Ishikawa (cell line): ENCODE measurements around the gene MUC2.

Experiments used
- CEBPB ChIP-seq: IDR thresholded peaks from 2 replicates; pipeline ENCODE4 v1.6.1; 2012
- CREB1 ChIP-seq: IDR thresholded peaks from 2 replicates; pipeline ENCODE4 v1.6.1; 2012; ENCODE audit warnings: low read depth
- EGR1 ChIP-seq: IDR thresholded peaks from 2 replicates; pipeline ENCODE4 v1.6.1; 2012
- EP300 ChIP-seq: IDR thresholded peaks from 2 replicates; pipeline ENCODE4 v1.6.1; 2012; ENCODE audit warnings: borderline replicate concordance
- FOXM1 ChIP-seq: IDR thresholded peaks from 2 replicates; pipeline ENCODE4 v1.6.1; 2012; ENCODE audit warnings: low read depth, borderline replicate concordance
- MAX ChIP-seq: IDR thresholded peaks from 2 replicates; pipeline ENCODE4 v1.6.1; 2012
- NFIC ChIP-seq: IDR thresholded peaks from 2 replicates; pipeline ENCODE4 v1.6.1; 2012
- RAD21 ChIP-seq: IDR thresholded peaks from 2 replicates; pipeline ENCODE4 v1.6.1; 2012; ENCODE audit warnings: low read depth
- REST ChIP-seq: IDR thresholded peaks from 2 replicates; pipeline ENCODE4 v1.6.1; 2012; ENCODE audit warnings: low read depth, mild to moderate bottlenecking
- TAF1 ChIP-seq: IDR thresholded peaks from 2 replicates; pipeline ENCODE4 v1.6.1; 2012; ENCODE audit warnings: low read depth, mild to moderate bottlenecking
- TCF12 ChIP-seq: IDR thresholded peaks from 2 replicates; pipeline ENCODE4 v1.6.1; 2012; ENCODE audit warnings: low read depth
- TEAD4 ChIP-seq: IDR thresholded peaks from 2 replicates; pipeline ENCODE4 v1.6.1; 2012
- USF1 ChIP-seq: IDR thresholded peaks from 2 replicates; pipeline ENCODE4 v1.6.1; 2012
- YY1 ChIP-seq: IDR thresholded peaks from 2 replicates; pipeline ENCODE4 v1.6.1; 2012; ENCODE audit warnings: low read depth
- ZBTB7A ChIP-seq: IDR thresholded peaks from 2 replicates; pipeline ENCODE4 v1.6.1; 2012; ENCODE audit warnings: low read depth

The MUC2 gene

GRCh38 chr11:1060410-1060809 lies 14.3 kb upstream of the MUC2 start:
- TF ChIP-seq USF1 (no peak), TCF12 (no peak), FOXM1 (no peak), REST (no peak), NFIC (no peak), CEBPB (no peak), EP300 (no peak), MAX (no peak), CREB1 (no peak), TAF1 (no peak), ZBTB7A (no peak), YY1 (no peak), TEAD4 (no peak), RAD21 (no peak), EGR1 (no peak)

- TF ChIP-seq RAD21 (peak; percentile 4; the same call in 1 of the 2 replicates), TCF12 (no peak), CREB1 (no peak), USF1 (no peak), REST (no peak)
These were observed 13.6 kb upstream of the MUC2 start for GRCh38 chr11:1060852-1061616.

GRCh38 chr11:1062075-1062820 lies 12.4 kb upstream of the MUC2 start:
- TF ChIP-seq TEAD4: no peak
- no peak for TF ChIP-seq CEBPB
- no peak for TF ChIP-seq TCF12
- no peak for TF ChIP-seq USF1
- no peak for TF ChIP-seq EP300
- no peak for TF ChIP-seq ZBTB7A
- TF ChIP-seq MAX: no peak
- no peak for TF ChIP-seq YY1
- TF ChIP-seq CREB1: no peak
- no peak for TF ChIP-seq NFIC
- TF ChIP-seq RAD21: no peak
- no peak for TF ChIP-seq TAF1
- no peak for TF ChIP-seq EGR1
- no peak for TF ChIP-seq REST
- no peak for TF ChIP-seq FOXM1
